HL-60 (cell line): Measurements from ENCODE around the gene ARHGAP26.

ENCODE experiments used
- CTCF ChIP-seq: IDR thresholded peaks from one replicate; pipeline ENCODE4 v1.5.1; 2011; ENCODE audit warnings: low read length, control low read depth, inconsistent platforms; ENCODE audit not compliant: insufficient read depth
- POLR2AphosphoS5 ChIP-seq: IDR thresholded peaks from 2 replicates; pipeline ENCODE4 v1.6.1; 2012; ENCODE audit warnings: low read depth
- REST ChIP-seq: IDR thresholded peaks from 2 replicates; pipeline ENCODE4 v1.6.1; 2012; ENCODE audit warnings: low read depth; ENCODE audit not compliant: insufficient replicate concordance

GRCh38 chr5:143128412-143129071 lies 358.4 kb downstream of the ARHGAP26 start:
- no peak for TF ChIP-seq POLR2AphosphoS5
- TF ChIP-seq CTCF: no peak
- no peak for TF ChIP-seq REST
